Fibroblast of skin of right biceps (primary cell): ENCODE measurements around the gene GRHL1.
"Not testable (repeated sequence)": the region's sequence is repeated elsewhere in the genome, so short reads cannot be mapped to it uniquely, and the experiment has no call there.

Experiments
- DNase-seq: peaks from one replicate; pipeline ENCODE4 v3.0.0-alpha.2; 2013

The GRHL1 gene

DNA sequence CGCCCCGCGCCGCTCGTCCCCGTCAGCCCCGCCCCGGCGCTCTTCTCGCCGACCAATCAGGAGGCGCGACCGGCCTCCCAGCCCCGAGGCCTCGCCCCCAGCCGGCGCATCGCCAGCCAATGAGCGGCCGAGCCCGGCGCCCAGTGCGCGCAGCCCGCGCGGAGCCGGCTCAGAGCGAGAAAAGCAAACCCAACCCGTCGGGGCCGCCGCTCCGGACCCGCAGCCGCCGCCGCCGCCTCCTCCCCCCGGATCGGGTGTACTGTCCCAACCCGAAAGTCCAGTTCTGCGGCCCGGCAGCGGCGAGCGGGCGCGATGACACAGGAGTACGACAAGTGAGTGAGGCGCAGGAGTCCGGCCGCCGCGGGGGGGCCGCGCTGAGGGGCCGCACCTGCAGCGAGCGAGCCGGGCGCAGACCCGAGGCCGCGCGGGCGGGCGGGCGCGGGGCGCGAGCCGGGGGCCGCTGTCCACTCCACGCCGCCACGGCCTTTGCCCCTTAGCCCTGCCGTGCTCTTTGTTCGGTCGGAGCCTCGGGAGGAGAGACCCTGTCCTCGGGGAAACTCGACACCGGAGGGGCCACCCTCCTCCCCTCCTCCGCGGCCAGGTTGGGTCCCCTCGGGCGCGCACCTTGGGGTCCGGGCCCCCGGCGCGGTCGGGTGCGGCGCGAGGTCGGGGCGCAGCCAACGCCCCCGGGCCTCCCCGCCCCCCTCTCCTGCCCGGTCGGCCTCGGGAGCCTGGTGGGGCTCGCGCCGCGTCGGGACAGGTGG, at the start of gene GRHL1:
Gene GRHL1, plus strand, starts transcription at position 172 of the 764 bp plus-strand sequence. Its CDS starts 141 bp downstream, at position 313.
- DNase-seq, result peak; percentile 91

- no peak for DNase-seq
These were observed 46.1 kb upstream of the GRHL1 start for GRCh38 chr2:9905413-9905812.

- DNase-seq, result no peak
These were observed 44.1 kb upstream of the GRHL1 start for GRCh38 chr2:9907402-9907801.

GRCh38 chr2:9908639-9909038, 42.9 kb upstream of the GRHL1 start:
- DNase-seq, result no peak

GRCh38 chr2:9909106-9909505, 42.4 kb upstream of the GRHL1 start:
- DNase-seq, result no peak

- no peak for DNase-seq
These were observed 40.8 kb upstream of the GRHL1 start for GRCh38 chr2:9910699-9911098.

DNA sequence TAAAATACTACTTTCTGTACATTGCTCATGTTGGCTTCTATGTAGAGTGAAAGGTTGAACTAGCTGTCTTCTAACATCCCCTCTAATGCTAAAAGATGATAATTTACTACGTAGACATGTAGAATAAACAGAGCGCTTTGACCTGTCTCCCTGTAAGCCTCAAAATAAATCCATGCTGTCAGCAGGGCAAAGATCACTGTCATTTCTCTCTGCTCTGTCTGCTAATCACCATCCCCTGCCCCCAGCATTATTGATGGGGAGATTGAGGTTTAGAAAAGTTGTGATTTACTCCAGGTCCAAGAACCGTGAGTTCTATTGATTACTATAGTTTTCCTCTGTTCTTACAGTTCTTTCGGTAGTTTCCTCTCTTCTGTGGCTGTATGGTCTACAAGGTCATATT, 39.0 kb upstream of the GRHL1 start:
- no peak for DNase-seq

DNA sequence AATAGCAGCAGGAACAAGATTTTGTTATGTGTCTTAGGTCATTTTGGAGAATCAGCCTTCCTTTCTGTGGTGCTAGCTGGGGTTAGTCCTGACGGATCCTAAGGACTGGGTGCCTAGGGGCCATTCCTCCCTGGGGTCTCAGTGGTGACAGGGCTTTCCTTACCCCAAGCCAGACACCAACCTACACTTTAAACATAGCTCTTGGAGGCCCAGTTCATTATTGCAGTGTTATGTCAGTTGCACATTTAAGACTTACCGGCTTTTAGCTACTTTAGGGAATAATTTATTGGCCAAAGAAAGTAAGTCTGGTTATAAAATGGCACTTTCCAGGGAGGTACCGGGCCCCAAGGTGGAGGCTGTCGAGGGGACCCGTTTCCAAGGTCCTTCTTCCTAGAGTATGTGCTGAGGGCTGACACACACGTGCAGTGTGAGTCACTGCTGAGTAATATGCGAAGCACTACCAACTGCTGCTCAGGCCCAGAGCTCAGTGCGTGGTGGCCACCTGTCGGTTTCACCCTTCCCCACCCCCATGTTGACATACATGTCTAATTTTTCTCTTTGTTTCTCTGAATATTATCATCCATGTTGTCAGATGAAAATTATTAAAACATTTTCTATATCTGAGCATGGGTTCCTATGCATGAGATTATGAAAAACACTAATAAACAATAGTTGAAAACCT, 37.0 kb upstream of the GRHL1 start:
- peak; percentile 81 for DNase-seq

- DNase-seq, result peak; percentile 32
These were observed 33.2 kb upstream of the GRHL1 start for GRCh38 chr2:9918275-9918674.

DNA sequence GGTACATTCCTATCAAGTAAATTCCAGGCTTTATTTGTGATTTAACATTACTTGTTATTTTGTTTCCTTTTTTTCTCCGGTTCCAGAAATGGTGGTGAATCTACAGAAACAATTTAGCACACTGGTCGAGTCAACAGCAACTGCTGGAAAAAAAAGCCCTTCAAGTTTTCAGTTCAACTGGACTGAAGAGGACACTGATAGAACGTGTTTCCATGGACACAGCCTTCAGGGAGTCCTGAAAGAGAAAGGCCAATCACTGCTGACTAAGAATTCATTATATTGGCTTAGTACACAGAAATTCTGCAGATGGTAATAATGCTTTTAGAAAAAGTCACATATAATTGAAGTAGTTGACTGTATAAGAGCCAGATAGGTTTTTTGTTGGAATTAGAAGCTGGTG, 32.0 kb upstream of the GRHL1 start:
- no peak for DNase-seq

DNA sequence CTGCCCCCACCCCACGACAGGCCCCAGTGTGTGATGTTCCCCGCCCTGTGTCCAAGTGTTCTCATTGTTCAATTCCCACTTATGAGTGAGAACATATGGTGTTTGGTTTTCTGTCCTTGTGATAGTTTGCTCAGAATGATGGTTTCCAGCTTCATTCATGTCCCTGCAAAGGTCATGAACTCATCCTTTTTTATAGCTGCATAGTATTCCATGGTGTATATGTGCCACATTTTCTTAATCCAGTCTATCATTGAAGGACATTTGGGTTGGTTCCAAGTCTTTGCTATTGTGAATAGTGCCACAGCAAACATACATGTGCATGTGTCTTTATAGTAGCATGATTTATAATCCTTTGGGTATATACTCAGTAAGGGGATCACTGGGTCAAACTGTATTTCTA, 24.5 kb upstream of the GRHL1 start:
- DNase-seq, result not testable (repeated sequence)

DNA sequence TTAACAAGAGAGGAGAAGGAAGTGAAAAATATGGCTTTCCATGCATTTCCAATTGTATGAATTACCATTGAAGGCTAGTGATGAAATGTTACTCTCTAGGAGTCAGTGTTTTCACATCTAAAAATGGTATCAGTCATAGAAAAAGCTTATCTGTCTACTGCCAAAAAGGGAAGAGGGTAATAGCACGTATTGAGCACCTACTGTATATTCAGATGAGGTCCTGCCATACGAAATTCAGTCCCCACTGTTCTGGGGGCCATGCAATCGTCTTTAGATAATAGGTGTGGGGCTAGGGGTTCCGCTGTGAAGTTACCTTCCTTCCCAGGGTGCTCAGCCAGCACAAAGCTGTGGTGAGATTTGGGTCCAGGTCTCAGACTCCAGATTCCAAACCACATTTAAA, 14.2 kb upstream of the GRHL1 start:
- no peak for DNase-seq

DNA sequence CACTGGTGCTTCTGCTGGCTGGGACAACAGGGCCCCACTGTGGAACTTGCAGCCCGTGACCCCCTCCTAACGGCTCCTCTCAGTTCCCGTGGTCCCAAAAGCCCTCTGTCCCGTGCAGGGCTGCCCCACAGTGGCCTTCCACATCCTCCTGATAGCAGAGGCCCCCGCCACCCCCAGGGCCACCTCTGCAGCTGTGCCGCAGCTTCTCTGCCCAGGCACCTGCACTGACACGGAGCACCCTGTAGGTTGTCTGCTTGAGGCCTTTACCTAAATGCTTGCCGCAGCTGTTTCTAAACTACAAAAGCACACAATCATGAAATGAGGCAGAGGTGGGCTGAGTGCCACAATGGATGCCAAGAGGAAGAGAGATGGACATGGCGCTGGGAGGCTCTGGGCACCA, 13.5 kb upstream of the GRHL1 start:
- DNase-seq, result no peak

GRCh38 chr2:9939587-9940485, 11.7 kb upstream of the GRHL1 start:
- DNase-seq, result no peak

DNA sequence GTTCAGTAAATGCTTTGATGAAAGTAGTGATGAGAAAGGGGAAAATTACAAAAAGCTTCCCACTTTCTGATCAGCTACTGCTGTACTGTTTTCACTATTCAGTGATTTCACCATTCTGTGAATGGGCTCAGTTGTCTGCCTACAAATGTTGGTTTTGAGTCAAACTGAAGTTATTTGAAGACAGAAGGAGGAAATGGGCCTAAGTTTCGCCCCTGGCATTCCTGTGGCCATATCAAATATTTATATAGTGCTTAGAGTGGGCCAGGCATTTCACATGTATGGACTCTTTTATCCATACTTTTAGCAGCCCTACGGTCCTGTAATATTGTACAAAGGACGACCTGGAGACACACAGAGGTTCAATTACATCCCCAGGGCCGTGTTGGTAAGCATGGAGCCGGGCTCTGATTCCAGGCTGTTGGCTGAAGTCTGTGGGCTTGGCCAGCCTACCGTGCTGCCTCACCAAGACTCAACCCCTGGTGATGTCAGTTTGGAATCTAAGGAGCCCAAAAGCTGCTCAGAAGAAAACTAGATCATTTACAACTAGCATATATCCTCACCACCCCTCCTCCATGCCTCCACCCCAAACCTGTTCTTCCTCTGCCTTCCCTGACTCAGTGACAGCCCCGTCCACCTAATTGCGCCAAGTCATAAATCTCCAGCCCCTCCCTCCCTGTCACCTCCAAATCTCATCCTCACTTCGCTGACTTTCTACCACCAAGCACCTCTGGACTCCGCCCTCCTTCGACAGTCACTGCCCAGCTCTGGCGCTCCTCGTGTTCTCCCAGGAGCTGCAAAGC, 10.1 kb upstream of the GRHL1 start:
- peak; percentile 84 for DNase-seq

- no peak for DNase-seq
These were observed 9.5 kb upstream of the GRHL1 start for GRCh38 chr2:9941996-9942390.

GRCh38 chr2:9944330-9944758, 7.1 kb upstream of the GRHL1 start:
- DNase-seq, result no peak

- no peak for DNase-seq
These were observed 5.9 kb upstream of the GRHL1 start for GRCh38 chr2:9945596-9945995.

DNA sequence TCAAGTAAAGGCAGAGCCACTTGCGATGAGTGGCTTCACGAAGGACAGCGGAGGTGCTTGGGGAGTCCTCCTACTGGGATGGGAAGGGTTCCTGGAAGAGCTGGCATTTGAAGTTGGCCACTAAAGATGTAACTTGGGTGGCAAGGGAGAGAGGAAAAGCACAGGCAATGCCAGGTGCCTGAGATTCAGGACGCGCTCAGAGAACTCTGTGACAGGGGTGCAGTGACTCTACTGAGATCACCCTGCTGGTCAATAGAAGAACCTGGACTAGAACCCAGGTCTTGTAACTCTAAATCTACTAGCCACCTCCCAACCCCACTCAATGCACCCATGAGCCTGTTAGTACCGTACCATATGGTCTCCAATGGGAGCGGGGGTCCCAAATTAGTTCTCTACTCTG, 5.4 kb upstream of the GRHL1 start:
- DNase-seq, result no peak

DNA sequence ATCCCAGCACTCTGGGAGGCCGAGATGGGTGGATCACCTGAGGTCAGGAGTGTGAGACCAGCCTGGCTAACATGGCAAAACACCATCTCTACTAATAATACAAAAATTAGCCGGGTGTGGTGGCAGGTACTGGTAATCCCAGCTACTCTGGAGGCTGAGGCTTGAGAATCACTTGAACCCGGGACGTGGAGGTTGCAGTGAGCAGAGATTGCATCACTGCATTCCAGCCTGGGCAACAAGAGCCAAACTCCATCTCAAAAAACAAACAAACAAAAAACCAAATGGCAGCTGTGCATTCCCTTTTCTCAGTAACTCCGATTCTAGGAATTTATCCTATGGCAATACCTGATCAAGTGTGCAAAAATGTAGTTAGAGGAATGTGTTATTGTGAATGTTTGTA, 4.7 kb upstream of the GRHL1 start:
- DNase-seq, result no peak

DNA sequence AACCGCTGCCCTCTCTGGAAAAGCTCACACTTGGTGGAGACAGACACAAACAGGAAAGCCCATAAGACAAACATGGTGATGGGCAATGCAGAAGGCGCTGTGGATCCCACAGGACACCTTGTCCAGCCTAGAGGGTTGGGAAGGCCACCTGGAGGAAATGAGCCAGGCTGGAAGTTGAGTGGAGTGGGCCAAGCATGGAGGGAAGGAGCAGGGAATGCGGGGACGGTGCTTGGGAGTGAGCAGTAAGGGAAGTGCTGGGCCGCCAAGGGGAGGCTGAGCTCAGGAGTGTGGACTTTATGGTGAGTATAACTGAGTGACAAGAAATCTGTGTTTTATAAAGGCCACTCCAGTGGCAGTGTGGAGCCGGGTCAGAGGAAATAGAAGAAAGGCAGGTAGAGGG, 2.8 kb upstream of the GRHL1 start:
- DNase-seq, result no peak

- no peak for DNase-seq
These were observed 2.1 kb upstream of the GRHL1 start for GRCh38 chr2:9949239-9949991.
